Epithelial cell of esophagus (primary cell): ENCODE data around the gene SV2C.

ENCODE experiments used
- DNase-seq: peaks from one replicate; pipeline ENCODE4 v3.0.0; 2010; ENCODE audit warnings: low read depth
- H3K4me3 ChIP-seq: 2 replicates; pipeline ENCODE4 v1.5.1; 2011; ENCODE audit warnings: mild to moderate bottlenecking, low read length, control low read depth
- CTCF ChIP-seq: IDR thresholded peaks from 2 replicates; pipeline ENCODE4 v1.5.1; 2011; ENCODE audit warnings: low read depth, mild to moderate bottlenecking, low read length, control low read depth, inconsistent platforms; ENCODE audit not compliant: insufficient read depth; ENCODE audit errors: missing control alignments

Gene SV2C

DNA sequence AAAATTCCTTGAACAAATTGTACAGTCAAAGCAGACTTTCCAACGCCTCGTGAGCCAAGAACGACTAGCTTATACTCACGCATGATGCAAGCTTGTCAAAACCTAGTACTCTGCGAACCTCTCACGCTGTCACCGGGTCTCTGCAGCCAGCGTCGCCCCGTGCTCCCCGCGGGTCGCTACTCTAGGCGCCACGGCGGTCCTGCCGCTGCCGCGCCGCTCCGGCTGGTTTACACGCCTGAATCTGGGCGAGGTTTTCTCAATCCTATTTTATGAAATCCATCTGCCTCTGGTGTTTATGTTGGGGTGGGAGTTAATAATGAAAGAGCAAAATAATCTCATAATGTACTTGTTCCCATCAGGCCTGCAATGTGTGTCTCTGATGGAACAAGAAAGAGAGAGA is 90.9 kb downstream of the SV2C start:
- TF ChIP-seq CTCF = no peak
- no peak for DNase-seq
- H3K4me3 ChIP-seq = no peak overlapping the region

DNA sequence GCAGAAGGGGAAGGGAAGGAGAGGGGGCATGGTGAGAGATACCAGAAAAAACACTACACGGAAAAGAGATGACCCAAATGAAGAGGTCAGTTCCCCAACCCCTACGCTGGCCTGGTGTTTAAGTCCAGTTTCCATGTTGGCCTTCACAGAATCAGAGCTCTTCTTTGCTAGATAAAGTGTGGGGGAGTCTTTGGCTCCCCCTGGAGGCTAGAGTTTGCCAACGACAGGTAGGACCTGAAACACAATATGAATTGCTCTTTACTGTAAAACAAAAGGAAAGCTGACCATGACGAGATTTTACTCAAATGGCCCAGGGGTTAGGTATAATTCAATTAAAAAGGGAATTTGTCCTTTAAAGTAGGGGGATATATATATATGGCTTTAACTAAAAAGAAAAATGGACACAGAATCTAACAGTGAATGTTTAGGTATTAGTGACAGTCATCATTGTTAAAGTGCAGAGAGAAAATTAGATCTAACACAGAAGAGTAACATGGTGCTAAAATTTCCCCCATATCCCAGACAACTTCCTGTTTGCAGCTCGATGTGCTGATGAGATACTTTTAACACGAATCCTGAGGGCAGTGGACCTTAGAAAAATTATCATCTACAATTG is 92.0 kb downstream of the SV2C start:
- DNase-seq = peak; percentile 65
- no peak overlapping the region for H3K4me3 ChIP-seq
- TF ChIP-seq CTCF = peak; percentile 94

DNA sequence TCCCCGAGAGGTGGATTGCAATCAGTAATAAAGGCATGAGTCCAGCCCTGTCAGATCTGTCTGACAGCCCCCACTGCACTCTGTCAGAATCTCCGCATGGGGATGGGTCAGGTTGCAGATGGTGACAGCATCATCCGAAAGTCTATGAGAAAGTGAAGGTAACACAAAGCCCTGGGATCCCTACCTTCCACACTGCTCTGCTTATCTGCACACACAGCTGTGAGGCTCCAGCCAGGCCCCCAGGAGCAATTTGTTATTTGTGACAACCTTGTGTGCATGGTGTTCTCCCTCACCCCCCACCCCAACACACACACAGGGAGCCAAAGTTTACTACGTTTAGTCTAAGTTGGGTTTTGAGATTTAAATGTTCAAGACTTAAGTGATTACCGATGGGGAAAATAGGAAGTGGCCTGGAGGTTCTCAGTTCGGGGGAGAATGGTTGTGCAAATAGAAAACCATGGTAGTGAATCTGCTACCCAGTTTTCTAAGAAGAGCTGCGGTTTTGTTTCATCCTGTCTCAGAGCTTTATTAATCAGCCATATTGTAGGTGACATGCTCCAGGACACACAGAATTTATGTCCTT is 92.7 kb downstream of the SV2C start:
- H3K4me3 ChIP-seq = no peak overlapping the region
- no peak for DNase-seq
- no peak for TF ChIP-seq CTCF

GRCh38 chr5:76177978-76178377 is 94.8 kb downstream of the SV2C start:
- H3K4me3 ChIP-seq = no peak overlapping the region
- no peak for TF ChIP-seq CTCF
- no peak for DNase-seq

- H3K4me3 ChIP-seq = no peak overlapping the region
- no peak for TF ChIP-seq CTCF
- DNase-seq = no peak
These were observed 95.7 kb downstream of the SV2C start for GRCh38 chr5:76178913-76179312.

- H3K4me3 ChIP-seq = no peak overlapping the region
- no peak for TF ChIP-seq CTCF
- peak; percentile 52 for DNase-seq
These were observed 97.9 kb downstream of the SV2C start for GRCh38 chr5:76180814-76181805.

DNA sequence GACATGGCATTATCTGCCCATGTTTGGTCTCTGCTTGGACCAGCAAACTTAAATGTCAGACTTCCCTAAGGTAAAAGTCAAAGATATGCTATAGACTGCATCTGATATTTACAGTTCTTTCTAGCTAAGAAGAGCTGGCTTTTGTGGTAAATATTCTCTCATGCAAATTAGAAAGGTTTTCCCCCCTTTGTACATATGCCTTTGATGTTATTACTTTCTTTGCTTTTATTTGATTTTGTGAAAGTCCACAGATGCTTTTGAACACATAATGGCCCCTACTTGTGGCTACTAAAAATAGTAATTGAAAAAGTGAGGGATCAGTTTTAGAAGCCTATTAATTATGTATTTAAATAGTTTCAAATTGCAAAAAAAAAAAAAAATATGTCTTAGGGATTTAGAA is 104.2 kb downstream of the SV2C start:
- no peak for DNase-seq
- no peak for TF ChIP-seq CTCF
- H3K4me3 ChIP-seq = no peak overlapping the region
